ENCODE measurements around the gene QSOX2.

GRCh38 chr9:136226680-136227407 is 18.8 kb downstream of the QSOX2 start:
- TF ChIP-seq, protein P1, sequence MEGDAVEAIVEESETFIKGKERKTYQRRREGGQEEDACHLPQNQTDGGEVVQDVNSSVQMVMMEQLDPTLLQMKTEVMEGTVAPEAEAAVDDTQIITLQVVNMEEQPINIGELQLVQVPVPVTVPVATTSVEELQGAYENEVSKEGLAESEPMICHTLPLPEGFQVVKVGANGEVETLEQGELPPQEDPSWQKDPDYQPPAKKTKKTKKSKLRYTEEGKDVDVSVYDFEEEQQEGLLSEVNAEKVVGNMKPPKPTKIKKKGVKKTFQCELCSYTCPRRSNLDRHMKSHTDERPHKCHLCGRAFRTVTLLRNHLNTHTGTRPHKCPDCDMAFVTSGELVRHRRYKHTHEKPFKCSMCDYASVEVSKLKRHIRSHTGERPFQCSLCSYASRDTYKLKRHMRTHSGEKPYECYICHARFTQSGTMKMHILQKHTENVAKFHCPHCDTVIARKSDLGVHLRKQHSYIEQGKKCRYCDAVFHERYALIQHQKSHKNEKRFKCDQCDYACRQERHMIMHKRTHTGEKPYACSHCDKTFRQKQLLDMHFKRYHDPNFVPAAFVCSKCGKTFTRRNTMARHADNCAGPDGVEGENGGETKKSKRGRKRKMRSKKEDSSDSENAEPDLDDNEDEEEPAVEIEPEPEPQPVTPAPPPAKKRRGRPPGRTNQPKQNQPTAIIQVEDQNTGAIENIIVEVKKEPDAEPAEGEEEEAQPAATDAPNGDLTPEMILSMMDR (IDR thresholded peaks at IDR 0.05) = no peak
- TF ChIP-seq POLR2AphosphoS5 (IDR thresholded peaks at IDR 0.05) = no peak
